Stomach (tissue), 9 donors: ENCODE measurements around the gene ZBTB32. TPM values are rescaled to one million over a fixed set of nuclear protein-coding genes. Genes with fewer than 3 reads are reported as not detected.

ENCODE experiments used
- DNase-seq, 2 donors: peaks; one replicate each; pipeline versions ENCODE4 v3.0.0 to v3.0.0-alpha.2; 2013 to 2019
- H3K27ac ChIP-seq, 5 donors: fragments of 200-600 bp in 4 of 5; sonication (generic) in 4 of 5; one replicate each; pipeline ENCODE4 v1.5.1; 2013 to 2019; ENCODE audit warnings: mild to moderate bottlenecking in 1 of 5, moderate library complexity in 1 of 5
- H3K27me3 ChIP-seq, 3 donors: fragments of 200-600 bp; sonication (generic); one replicate each; pipeline ENCODE4 v1.5.1; 2017 to 2019; ENCODE audit warnings: mixed run types in 1 of 3
- H3K36me3 ChIP-seq, 4 donors: fragments of 200-600 bp; sonication (generic); 1 replicate in 3 of 4; 2 replicates in 1 of 4; pipeline ENCODE4 v1.5.1; 2016 to 2019
- H3K4me1 ChIP-seq, 4 donors: fragments of 200-600 bp; sonication (generic); one replicate each; pipeline ENCODE4 v1.5.1; 2016 to 2019
- H3K4me3 ChIP-seq, 4 donors: fragments of 200-600 bp; sonication (generic) in 3 of 4; one replicate each; pipeline ENCODE4 v1.5.1; 2016 to 2019; ENCODE audit warnings: mild to moderate bottlenecking in 1 of 4
- H3K9me3 ChIP-seq, 4 donors: fragments of 200-600 bp; sonication (generic); one replicate each; pipeline ENCODE4 v1.5.1; 2016 to 2019
- EP300 ChIP-seq: sonication (generic); formaldehyde crosslinking; IDR thresholded peaks from one replicate; pipeline ENCODE4 v1.6.1; 2017; ENCODE audit warnings: antibody characterized with exemption
- POLR2A ChIP-seq, 4 donors: fragments of 450-650 bp; IDR thresholded peaks; one replicate each; pipeline ENCODE4 v1.6.1; 2016; ENCODE audit warnings: antibody characterized with exemption in 4 of 4, control low read depth in 2 of 4, mild to moderate bottlenecking in 1 of 4, moderate library complexity in 1 of 4
- POLR2AphosphoS5 ChIP-seq, 3 donors: sonication (generic); formaldehyde crosslinking; IDR thresholded peaks; one replicate each; pipeline ENCODE4 v1.6.1; 2016; ENCODE audit warnings: antibody characterized with exemption in 3 of 3
- WGBS, 5 donors: extraction: QIAGEN DNeasy Blood & Tissue Kit in 3 of 5; methylation state at CpG; one replicate each; pipeline versions ENCODE4 v1.1.5 to v1.1.7; 2013 to 2018; 5-methylcytosine and 5-hydroxymethylcytosine counted together
- intact Hi-C: fragments of 100-400 bp; cut with DNase I; formaldehyde crosslinking; loops from one replicate; pipeline ENCODE4 v1.15.1; 2023; ENCODE audit warnings: low total_unique reads
- polyA plus RNA-seq, 3 donors: library from polyadenylated mRNA; stranded (reverse); fragments of 200-250 nt; gene quantifications; one replicate each; pipeline ENCODE4 v1.2.3, GENCODE V29; 2013
- total RNA-seq, 5 donors: library from RNA; depleted of rRNA; stranded (reverse); fragments of >200 nt; gene quantifications; one replicate each; pipeline versions ENCODE4 v1.1.0 to v1.2.3, GENCODE V29; 2014 to 2016
- TF ChIP-seq, protein P1 (sequence below), 7 experiments: fragments of 450-650 bp in 4 of 7; fragments of 200-600 bp in 3 of 7; sonication (generic) in 3 of 7; IDR thresholded peaks; one replicate each; pipeline ENCODE4 v1.5.1; 2016 to 2019; ENCODE audit warnings: antibody characterized with exemption in 7 of 7, control low read depth in 2 of 7, mild to moderate bottlenecking in 1 of 7
- donor health status: healthy with polysubstance abuse.
- donor health status: Bipolar disorder and iron deficiency.
- donor health status: healthy.

The ZBTB32 gene
- total and polyA plus RNA-seq, 8 donors, result 0.43 to 8.2 (median 0.46) TPM; not detected in 5

DNA sequence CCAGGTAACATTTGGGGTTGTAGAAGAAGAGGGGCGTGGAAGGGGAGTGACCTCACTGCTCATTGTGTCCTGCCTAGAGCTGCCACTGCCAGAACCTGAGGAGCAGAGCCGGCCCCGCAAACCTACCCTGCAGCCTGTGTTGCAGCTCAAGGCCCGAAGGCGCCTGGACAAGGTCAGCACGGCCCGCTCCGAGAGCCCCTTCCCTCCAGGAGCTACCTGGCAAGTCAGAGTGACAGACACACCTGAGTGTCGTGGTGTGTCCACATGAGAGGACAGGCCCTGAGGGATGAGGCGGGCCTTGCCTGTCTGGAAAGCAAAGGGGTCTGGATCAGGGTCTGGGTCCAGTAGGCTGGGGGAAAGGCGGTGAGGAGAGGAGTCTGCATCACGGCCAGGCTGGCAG is 20.2 kb downstream of the ZBTB32 start:
- no peak for DNase-seq
- TF ChIP-seq EP300 (no peak), POLR2A (IDR thresholded peaks at IDR 0.05) (no peak), POLR2AphosphoS5 (IDR thresholded peaks at IDR 0.05) (no peak)
- TF ChIP-seq, protein P1, sequence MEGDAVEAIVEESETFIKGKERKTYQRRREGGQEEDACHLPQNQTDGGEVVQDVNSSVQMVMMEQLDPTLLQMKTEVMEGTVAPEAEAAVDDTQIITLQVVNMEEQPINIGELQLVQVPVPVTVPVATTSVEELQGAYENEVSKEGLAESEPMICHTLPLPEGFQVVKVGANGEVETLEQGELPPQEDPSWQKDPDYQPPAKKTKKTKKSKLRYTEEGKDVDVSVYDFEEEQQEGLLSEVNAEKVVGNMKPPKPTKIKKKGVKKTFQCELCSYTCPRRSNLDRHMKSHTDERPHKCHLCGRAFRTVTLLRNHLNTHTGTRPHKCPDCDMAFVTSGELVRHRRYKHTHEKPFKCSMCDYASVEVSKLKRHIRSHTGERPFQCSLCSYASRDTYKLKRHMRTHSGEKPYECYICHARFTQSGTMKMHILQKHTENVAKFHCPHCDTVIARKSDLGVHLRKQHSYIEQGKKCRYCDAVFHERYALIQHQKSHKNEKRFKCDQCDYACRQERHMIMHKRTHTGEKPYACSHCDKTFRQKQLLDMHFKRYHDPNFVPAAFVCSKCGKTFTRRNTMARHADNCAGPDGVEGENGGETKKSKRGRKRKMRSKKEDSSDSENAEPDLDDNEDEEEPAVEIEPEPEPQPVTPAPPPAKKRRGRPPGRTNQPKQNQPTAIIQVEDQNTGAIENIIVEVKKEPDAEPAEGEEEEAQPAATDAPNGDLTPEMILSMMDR (IDR thresholded peaks at IDR 0.05), result no peak
- H3K27ac ChIP-seq, result no peak overlapping the region
- H3K36me3 ChIP-seq, result peaks cover 91 to 100% (median 100%) of the 10 kb centered on the region in 4 donors
- H3K27me3 ChIP-seq, result no peaks in the 10 kb centered on the region
- WGBS, 5 donors, result 94 to 98% (median 97%) methylated on average over 10 to 12 of the region's 12 CpGs
- peaks cover 3 to 29% (median 15%) of the 10 kb centered on the region in 4 donors for H3K4me1 ChIP-seq
- H3K9me3 ChIP-seq, result no peaks in the 10 kb centered on the region
- no peak overlapping the region for H3K4me3 ChIP-seq
- intact Hi-C loops, result no loop called here

DNA sequence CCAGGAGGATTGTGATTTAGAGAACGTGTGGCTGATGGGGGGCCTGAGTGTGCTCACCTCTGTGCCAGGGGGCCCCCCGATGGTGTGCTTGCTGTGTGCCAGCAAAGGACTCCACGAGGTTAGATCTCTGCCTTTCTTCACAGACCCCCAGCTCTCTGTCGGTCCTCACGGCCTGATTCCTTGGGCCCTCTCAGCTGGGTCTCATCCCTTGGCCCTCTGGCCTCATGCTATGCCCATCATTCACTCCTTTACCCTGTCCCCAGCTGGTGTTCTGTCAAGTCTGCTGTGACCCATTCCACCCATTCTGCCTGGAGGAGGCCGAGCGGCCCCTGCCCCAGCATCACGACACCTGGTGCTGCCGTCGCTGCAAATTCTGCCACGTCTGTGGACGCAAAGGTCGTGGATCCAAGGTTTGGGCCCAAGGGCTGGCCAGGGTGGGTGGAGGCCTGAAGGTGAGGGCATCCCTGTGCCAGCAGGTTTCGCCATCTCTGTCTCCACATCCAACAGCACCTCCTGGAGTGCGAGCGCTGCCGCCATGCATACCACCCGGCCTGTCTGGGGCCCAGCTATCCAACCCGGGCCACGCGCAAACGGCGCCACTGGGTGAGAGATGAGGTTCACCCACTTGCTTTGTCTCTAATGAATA is 21.0 kb downstream of the ZBTB32 start:
- intact Hi-C loops, result no loop called here
- Histone ChIP-seq H3K4me1 (peaks cover 0 to 21% (median 10%) of the 10 kb centered on the region in 4 donors), H3K9me3 (no peaks in the 10 kb centered on the region), H3K4me3 (no peak overlapping the region), H3K27ac (no peak overlapping the region), H3K27me3 (no peaks in the 10 kb centered on the region), H3K36me3 (peaks cover 98 to 100% (median 100%) of the 10 kb centered on the region in 4 donors)
- DNase-seq, result no peak
- no peak for TF ChIP-seq POLR2A (IDR thresholded peaks at IDR 0.05)
- no peak for TF ChIP-seq POLR2AphosphoS5 (IDR thresholded peaks at IDR 0.05)
- TF ChIP-seq EP300, result no peak
- TF ChIP-seq, protein P1 (IDR thresholded peaks at IDR 0.05), result no peak
- 94 to 97% (median 96%) methylated on average over 20 to 23 of the region's 23 CpGs for WGBS, 5 donors

DNA sequence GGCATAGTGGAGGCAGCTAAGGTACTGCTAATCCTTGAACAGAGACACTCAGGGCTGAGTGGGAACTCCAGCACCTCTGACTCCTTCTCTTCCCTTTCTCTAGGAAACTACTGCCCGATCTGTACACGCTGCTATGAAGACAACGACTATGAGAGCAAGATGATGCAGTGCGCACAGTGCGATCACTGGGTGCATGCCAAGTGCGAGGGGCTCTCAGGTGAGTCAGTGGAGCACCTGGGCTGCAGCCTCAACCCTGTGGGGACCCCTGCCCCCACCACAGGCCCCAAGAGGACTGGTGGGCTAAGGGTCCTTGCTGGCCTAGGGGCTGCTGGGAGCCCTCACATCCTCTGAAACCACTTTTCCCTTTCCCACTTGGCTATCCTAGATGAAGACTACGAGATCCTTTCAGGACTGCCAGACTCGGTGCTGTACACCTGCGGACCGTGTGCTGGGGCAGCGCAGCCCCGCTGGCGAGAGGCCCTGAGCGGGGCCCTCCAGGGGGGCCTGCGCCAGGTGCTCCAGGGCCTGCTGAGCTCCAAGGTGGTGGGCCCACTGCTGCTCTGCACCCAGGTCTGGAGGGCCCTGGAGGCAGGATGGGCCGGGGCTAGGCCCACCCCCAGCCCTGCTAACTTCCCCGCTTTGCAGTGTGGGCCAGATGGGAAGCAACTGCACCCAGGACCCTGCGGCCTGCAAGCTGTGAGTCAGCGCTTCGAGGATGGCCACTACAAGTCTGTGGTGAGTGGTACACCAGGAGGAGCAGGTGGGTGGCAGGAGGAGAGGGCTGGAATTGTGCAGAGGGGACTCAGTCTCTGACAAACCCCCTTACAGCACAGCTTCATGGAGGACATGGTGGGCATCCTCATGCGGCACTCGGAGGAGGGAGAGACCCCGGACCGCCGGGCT is 22.9 kb downstream of the ZBTB32 start:
- H3K27ac ChIP-seq, result no peak overlapping the region
- no peak overlapping the region for H3K4me3 ChIP-seq
- H3K36me3 ChIP-seq, result peaks cover 100% of the 10 kb centered on the region in 4 donors
- DNase-seq, result no peak
- no peaks in the 10 kb centered on the region for H3K9me3 ChIP-seq
- no peaks in the 10 kb centered on the region for H3K27me3 ChIP-seq
- intact Hi-C loops, result no loop called here
- TF ChIP-seq POLR2A (IDR thresholded peaks at IDR 0.05) (no peak), EP300 (no peak), POLR2AphosphoS5 (IDR thresholded peaks at IDR 0.05) (no peak)
- TF ChIP-seq, protein P1 (IDR thresholded peaks at IDR 0.05), result no peak
- H3K4me1 ChIP-seq, result peaks cover 0 to 3% (median under 1%) of the 10 kb centered on the region in 4 donors
- 92 to 96% (median 95%) methylated on average over 18 to 25 of the region's 25 CpGs for WGBS, 5 donors

DNA sequence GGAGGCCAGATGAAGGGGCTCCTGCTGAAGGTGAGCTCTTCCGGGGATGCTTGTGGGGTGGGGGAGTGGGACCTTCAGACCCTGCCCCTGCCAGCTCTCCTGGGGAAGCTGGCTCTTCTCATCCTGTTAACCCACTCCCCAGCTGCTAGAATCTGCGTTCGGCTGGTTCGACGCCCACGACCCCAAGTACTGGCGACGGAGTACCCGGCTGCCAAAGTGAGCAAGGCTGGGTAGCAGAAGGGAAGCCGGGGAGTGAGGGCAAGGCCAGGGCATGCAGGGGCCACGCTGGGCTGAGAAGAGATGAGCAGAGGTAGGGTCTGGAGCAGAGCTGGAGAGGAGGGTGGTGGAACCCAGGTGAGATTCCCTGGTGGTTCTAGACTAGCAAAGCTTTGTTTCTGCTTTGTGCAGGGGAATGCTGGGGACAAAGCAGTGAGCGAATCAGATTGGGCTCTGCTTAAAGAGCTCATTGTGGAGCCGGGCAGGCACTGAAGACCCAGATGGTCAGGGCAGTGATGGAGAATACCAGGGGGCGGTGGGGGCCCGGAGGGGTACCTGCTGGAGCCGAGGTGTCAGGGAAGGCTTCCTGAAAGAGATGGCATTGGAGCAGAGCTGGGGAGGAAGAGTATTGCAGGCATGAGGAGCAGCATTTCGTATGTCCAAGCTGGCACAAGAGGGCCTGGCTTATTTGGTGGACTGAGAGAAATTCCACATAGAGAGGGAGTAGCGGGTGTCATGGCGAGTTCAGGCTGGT is 23.8 kb downstream of the ZBTB32 start:
- Histone ChIP-seq H3K36me3 (peaks cover 98 to 100% (median 100%) of the 10 kb centered on the region in 4 donors), H3K27ac (no peak overlapping the region), H3K4me1 (no peaks in the 10 kb centered on the region), H3K27me3 (no peaks in the 10 kb centered on the region), H3K9me3 (no peaks in the 10 kb centered on the region), H3K4me3 (no peak overlapping the region)
- DNase-seq, result no peak
- intact Hi-C loops, result no loop called here
- TF ChIP-seq POLR2A (IDR thresholded peaks at IDR 0.05), result no peak
- TF ChIP-seq EP300, result no peak
- TF ChIP-seq POLR2AphosphoS5 (IDR thresholded peaks at IDR 0.05), result no peak
- TF ChIP-seq, protein P1 (IDR thresholded peaks at IDR 0.05), result no peak
- 91 to 95% (median 92%) methylated on average over 12 to 19 of the region's 19 CpGs for WGBS, 5 donors
